BJ (cell line): ENCODE data around the gene HOOK2. TPM values are rescaled to one million over a fixed set of nuclear protein-coding genes. Genes with fewer than 3 reads are reported as not detected.
A peak's percentile ranks its signal among the peaks of the same experiment; 100 is the strongest.

Experiments
- CTCF ChIA-PET: fragments of 350-600 bp; formaldehyde crosslinking; extraction: SDS; loops from one replicate; lab custom pipeline; 2021; ENCODE audit warnings: antibody characterized with exemption, inconsistent platforms; lab: Yijun Ruan, JAX
- POLR2A ChIA-PET: fragments of 300-600 bp; sonication (Branson Sonifier 250); formaldehyde crosslinking; extraction: SDS; loops from one replicate; lab custom pipeline; 2021; ENCODE audit warnings: antibody characterized with exemption; lab: Charles Lee
- DNase-seq: peaks from one replicate; pipeline ENCODE4 v3.0.0-alpha.2; 2011; ENCODE audit warnings: low read depth
- H3K27me3 ChIP-seq: 2 replicates; pipeline ENCODE4 v1.6.0; 2011; ENCODE audit warnings: low read length; ENCODE audit not compliant: control insufficient read depth, insufficient read depth
- H3K36me3 ChIP-seq: 2 replicates; pipeline ENCODE4 v1.5.1; 2011; ENCODE audit warnings: low read length; ENCODE audit not compliant: control insufficient read depth, insufficient read depth
- H3K4me3 ChIP-seq: 2 replicates; pipeline ENCODE4 v1.5.1; 2011; ENCODE audit warnings: low read depth, mild to moderate bottlenecking, control low read depth, low read length
- polyA plus RNA-seq: library from polyadenylated mRNA; depleted of rRNA; stranded (reverse); fragments of >200 nt; gene quantifications from 2 replicates; pipeline ENCODE4 v1.2.3, GENCODE V29; 2011
- TF ChIP-seq, protein P1 (sequence below): IDR thresholded peaks from 2 replicates; pipeline ENCODE4 v1.5.1; 2011; ENCODE audit warnings: low read depth, mild to moderate bottlenecking, control low read depth, inconsistent platforms, low read length, moderate library complexity; ENCODE audit not compliant: insufficient read depth

The HOOK2 gene
- polyA plus RNA-seq, 1 experiment = 10.4 TPM

DNA sequence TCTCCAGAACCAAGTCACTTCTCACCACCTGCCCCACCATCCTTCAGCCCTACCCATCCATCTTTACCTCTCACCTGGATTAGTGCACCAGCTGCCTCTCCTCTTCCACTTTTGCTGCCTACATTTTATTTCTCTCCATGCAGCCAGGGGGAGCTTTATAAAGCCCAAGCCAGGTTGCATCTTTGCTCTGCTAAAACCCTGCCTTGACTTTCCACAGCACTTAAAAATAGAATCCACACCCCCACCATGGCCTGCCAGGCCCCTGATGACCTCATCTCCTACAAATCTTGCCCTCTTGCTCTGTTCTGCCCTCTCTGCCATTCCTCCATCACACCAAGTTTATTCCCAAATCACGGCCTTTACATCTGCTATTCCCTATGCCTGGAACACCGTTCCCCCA, 1.8 kb downstream of the HOOK2 start:
- ChIA-PET CTCF (interaction anchor here (0.7 to 28.6 kb wide), 10 partner anchors 7 to 98 kb away, joined by 3 to 874 read pairs (median 5); partner anchors contain the start of genes JUNB, PRDX2, RNASEH2A and THSD8), POLR2A (interaction anchor here (1.0 kb wide), 1 partner anchor 19 kb away, joined by 13 read pairs; no protein-coding TSS in a partner anchor)
- TF ChIP-seq, protein P1, sequence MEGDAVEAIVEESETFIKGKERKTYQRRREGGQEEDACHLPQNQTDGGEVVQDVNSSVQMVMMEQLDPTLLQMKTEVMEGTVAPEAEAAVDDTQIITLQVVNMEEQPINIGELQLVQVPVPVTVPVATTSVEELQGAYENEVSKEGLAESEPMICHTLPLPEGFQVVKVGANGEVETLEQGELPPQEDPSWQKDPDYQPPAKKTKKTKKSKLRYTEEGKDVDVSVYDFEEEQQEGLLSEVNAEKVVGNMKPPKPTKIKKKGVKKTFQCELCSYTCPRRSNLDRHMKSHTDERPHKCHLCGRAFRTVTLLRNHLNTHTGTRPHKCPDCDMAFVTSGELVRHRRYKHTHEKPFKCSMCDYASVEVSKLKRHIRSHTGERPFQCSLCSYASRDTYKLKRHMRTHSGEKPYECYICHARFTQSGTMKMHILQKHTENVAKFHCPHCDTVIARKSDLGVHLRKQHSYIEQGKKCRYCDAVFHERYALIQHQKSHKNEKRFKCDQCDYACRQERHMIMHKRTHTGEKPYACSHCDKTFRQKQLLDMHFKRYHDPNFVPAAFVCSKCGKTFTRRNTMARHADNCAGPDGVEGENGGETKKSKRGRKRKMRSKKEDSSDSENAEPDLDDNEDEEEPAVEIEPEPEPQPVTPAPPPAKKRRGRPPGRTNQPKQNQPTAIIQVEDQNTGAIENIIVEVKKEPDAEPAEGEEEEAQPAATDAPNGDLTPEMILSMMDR = peak; percentile 60
- Histone ChIP-seq H3K27me3 (no peaks in the 10 kb centered on the region), H3K4me3 (no peak overlapping the region), H3K36me3 (peaks cover 2% of the 10 kb centered on the region)
- DNase-seq = no peak

DNA sequence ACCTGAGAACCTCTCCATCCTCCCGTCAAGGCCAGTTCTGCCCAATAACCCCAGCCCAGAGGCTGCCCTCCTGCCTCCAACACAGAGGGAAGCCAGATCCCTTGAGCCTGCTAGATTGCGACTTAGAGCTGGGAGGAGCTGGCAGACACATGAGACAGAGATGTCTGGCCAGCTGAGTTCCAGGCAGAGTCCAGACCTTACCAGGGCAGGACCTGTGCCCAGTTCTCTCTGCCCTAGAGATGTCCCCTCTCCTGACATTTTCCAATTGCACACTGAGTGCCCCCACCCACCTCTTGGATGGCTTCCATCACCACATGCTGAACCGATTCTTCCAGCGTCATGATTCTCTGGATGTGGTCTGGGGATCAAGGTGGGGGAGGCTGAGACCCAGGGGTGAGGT, 3.0 kb downstream of the HOOK2 start:
- no peak for DNase-seq
- H3K27me3 ChIP-seq = no peaks in the 10 kb centered on the region
- TF ChIP-seq, protein P1 = no peak
- H3K36me3 ChIP-seq = peaks cover 2% of the 10 kb centered on the region
- POLR2A ChIA-PET = no interaction called here
- H3K4me3 ChIP-seq = no peak overlapping the region
- CTCF ChIA-PET = interaction anchor here (3.6 to 28.6 kb wide), 3 partner anchors 13 to 75 kb away, joined by 20 to 874 read pairs (median 43); partner anchors contain the start of genes JUNB, PRDX2, RNASEH2A and THSD8

DNA sequence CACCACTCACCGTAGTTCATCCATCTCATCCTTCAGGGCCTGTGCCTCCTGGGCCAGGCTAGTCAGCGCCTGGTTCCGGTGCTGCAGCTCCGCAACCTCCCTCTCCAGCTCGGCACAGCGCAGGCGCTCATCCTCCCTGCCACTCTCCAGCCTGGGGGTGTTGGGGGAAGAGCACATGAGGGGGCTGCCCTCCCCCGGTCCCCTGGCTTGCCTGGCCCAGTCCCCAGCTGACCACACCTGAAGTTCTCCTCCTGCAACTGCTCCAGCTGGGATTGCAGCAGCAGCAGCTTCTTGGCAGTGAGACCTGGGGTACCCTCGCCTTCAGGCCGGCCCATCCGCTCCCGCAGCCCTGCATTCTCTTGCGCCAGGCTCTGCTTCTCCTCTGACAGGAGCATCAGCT, 4.4 kb downstream of the HOOK2 start:
- no peaks in the 10 kb centered on the region for H3K27me3 ChIP-seq
- no peak for DNase-seq
- ChIA-PET CTCF (interaction anchor here (2.4 to 28.6 kb wide), 3 partner anchors 11 to 78 kb away, joined by 17 to 874 read pairs (median 355); partner anchors contain the start of genes JUNB, PRDX2, RNASEH2A and THSD8), POLR2A (no interaction called here)
- H3K4me3 ChIP-seq = no peak overlapping the region
- peaks cover 2% of the 10 kb centered on the region for H3K36me3 ChIP-seq
- TF ChIP-seq, protein P1 = no peak

DNA sequence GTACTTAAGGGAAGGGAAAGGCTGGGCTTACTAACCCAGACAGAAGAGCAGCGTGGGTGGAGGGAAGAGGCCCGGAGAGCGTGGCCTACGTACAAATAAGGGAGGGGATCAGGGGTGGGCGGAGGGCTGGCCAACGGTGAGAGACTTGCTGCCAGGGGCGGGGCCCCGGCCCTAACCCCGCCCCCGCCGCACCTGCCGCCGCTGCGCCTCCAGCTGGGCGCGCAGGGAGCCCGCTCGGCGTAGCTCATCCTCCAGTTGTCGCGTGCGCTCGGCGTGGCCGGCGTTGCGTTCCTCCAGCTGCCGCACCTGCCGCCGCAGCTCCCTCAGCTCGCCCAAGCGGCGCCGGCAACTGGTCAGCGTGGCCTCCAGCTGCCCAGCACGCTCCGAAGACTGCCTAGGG, 5.7 kb downstream of the HOOK2 start:
- H3K36me3 ChIP-seq = peaks cover 2% of the 10 kb centered on the region
- no peaks in the 10 kb centered on the region for H3K27me3 ChIP-seq
- H3K4me3 ChIP-seq = no peak overlapping the region
- DNase-seq = no peak
- TF ChIP-seq, protein P1 = no peak
- POLR2A ChIA-PET = no interaction called here
- CTCF ChIA-PET = interaction anchor here (2.4 to 28.6 kb wide), 3 partner anchors 9 to 80 kb away, joined by 17 to 874 read pairs (median 355); partner anchors contain the start of genes JUNB, PRDX2, RNASEH2A and THSD8

DNA sequence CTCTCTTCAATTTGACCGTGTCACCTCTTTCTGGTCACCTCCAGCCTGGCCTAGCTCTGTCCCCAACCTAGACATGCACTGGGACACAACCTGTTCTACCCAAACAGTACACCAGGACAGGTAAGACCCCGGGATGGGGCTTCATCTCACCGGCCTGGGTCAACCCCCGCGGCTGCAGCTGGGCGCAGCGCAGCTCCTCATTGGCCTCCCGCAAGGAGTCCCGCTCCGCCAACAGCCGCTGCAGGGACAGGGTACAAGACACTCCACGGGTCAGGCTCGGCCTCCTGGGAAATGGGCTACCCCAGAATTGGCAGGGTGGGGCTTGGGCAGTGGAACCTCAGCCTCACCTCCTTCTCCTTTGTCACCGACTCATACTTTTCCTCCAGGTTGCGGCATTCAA, 7.7 kb downstream of the HOOK2 start:
- H3K36me3 ChIP-seq = peaks cover 8% of the 10 kb centered on the region
- ChIA-PET CTCF (interaction anchor here (1.5 to 28.6 kb wide), 6 partner anchors 9 to 82 kb away, joined by 4 to 874 read pairs (median 64); partner anchors contain the start of genes BEST2, HOOK2, JUNB and PRDX2), POLR2A (no interaction called here)
- no peak for DNase-seq
- TF ChIP-seq, protein P1 = no peak
- H3K27me3 ChIP-seq = no peaks in the 10 kb centered on the region
- H3K4me3 ChIP-seq = no peak overlapping the region
